22Rv1 (cell line): Measurements from ENCODE around the gene TMEM178B.

Experiments
- H3K27ac ChIP-seq: fragments of 450-650 bp; 2 replicates; pipeline ENCODE4 v1.5.1; 2017
- CTCF ChIP-seq: fragments of 450-650 bp; IDR thresholded peaks from 2 replicates; pipeline ENCODE4 v1.5.1; 2017; ENCODE audit warnings: mild to moderate bottlenecking
- ZFX ChIP-seq: fragments of 450-650 bp; IDR thresholded peaks from 2 replicates; pipeline ENCODE4 v1.6.1; 2017; ENCODE audit warnings: antibody characterized with exemption, borderline replicate concordance

TMEM178B gene

DNA sequence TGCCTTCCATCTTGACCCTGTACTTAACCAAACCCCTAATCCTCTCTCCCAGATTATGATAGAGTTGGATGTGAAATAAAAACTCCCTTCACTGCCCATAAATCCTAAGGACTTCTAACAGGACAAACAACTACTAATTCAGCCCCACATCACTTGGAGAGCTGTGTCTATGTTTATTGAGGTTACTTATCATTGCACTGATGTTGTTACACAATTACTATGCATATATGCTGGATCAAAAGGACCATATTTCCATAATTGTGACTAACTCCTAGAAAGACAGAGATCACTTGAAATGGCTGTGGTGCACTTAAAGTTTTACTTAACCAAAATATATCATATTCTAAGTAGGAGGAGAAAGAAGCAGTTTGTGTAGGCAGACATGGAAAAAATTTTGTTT, 332.5 kb downstream of the TMEM178B start:
- TF ChIP-seq CTCF: no peak
- no peak for TF ChIP-seq ZFX
- no peak overlapping the region for H3K27ac ChIP-seq

DNA sequence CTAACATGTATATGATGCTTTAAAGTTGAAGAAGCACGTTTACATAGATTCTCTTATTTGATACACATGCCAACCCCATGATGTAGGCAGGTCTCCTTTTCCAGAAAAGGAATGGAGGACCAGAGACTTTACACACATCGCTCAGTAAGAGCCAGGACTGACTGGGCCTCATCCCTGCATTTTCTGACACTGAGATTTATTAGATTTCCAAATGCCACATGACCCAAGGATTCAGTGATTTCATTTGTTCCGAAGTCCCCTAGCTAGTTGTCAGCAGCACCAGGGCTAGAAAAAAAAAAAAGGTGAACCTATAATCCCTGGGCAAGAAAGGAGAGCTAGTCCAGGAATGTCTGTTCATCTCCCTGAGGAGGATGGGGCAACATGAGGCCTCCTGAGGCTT, 334.0 kb downstream of the TMEM178B start:
- TF ChIP-seq ZFX: no peak
- no peak for TF ChIP-seq CTCF
- H3K27ac ChIP-seq: no peak overlapping the region

GRCh38 chr7:141408440-141408839, 334.6 kb downstream of the TMEM178B start:
- TF ChIP-seq ZFX (no peak), CTCF (no peak)
- no peak overlapping the region for H3K27ac ChIP-seq

GRCh38 chr7:141409219-141409618, 335.4 kb downstream of the TMEM178B start:
- no peak overlapping the region for H3K27ac ChIP-seq

DNA sequence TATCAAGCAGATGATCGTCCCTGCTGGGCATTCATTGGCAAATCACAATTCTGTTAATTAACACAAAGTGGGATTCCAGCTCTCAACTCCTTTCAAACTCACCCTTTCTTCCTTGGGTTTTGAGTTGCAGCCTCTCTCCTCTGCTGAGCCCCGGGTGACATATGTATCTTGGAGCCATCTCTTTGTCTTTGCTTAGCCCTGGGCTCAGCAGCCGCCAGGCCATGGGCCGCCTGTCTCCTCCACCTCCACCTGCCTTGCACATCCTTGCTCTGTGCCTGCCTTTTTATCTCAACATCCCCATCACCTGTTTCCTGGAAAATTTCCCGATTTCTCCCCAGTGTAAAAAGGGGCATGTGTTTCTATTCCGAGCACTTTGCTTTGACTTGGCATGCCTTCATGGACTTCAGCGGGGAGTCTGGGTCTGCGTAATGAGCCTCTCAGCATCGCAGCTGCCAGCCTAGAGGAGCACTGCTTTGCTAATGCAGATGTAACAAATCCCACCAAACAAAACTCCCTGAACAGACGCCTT, 336.0 kb downstream of the TMEM178B start:
- H3K27ac ChIP-seq: no peak overlapping the region
- TF ChIP-seq CTCF (no peak), ZFX (no peak)

More at GRCh38 chr7:141409219-141409618, 335.4 kb downstream of the TMEM178B start:
- no peak for TF ChIP-seq ZFX
- no peak for TF ChIP-seq CTCF

DNA sequence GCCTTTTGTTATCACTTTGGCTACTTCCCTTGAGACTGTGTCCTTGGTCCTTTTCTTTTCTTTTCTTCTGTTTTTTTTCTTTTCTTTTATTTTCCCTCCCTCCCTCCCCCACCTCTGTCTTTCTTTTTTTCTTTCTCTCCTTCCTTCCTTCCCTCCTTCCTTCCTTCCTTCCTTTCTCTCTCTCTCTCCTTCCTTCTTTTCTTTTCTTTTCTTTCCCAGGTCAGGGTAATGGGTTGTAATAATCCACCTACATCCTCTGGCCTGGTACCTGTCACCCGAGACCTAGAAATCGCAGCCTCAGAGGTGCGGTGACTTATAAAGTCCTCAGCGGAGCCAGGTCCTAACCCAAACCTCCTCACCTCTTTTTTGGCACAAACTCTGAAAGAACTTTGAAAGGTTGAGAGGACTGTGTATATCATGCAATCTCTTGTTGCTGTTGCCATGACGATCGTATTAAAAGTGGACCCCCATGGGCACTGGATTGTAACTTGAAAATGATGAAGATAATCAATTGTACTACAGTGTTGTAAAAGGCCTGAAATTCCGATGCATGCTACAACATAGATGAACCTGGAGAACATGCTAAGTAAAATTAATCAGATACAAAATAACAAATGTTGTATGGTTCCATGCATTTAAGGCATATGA, 336.6 kb downstream of the TMEM178B start:
- TF ChIP-seq CTCF: no peak
- TF ChIP-seq ZFX: no peak
- H3K27ac ChIP-seq: no peak overlapping the region

DNA sequence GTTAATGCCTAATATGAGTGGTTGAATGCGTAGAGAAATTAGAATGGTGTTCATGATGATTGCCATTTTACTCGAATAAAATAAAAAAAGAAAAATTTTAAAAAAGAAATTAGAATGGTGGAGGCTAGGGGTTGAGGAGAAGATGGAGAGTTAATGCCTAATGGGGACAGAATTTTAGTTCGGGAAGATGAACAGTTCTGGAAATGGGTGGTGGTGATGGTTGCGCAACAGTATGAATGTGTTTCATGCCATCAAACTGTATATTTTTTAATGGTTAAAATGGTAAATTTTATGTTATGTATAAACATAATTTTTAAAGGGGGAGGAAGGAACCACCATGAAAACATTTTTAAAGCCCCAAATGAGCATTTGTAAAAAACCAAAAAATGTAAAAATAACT, 337.3 kb downstream of the TMEM178B start:
- H3K27ac ChIP-seq: no peak overlapping the region
- no peak for TF ChIP-seq ZFX
- no peak for TF ChIP-seq CTCF
